HepG2 (cell line): ENCODE measurements around the gene DNMT3L. TPM values are rescaled to one million over a fixed set of nuclear protein-coding genes. Genes with fewer than 3 reads are reported as not detected.
"Not testable (repeated sequence)": the region's sequence is repeated elsewhere in the genome, so short reads cannot be mapped to it uniquely, and the experiment has no call there.

Experiments
- ATAC-seq: fragments of 200-7000 bp; cut with Tn5 transposase; 3 replicates; pipeline ENCODE4 v1.9.1; 2020; ENCODE audit warnings: mild to moderate bottlenecking, moderate library complexity
- BruUV-seq: library from RNA; stranded (reverse); fragments of 400-500 nt; replicated peaks from 2 replicates; lab custom pipeline; 2021; lab: Mats Ljungman, UMichigan
- CTCF ChIA-PET: fragments of 300-600 bp; formaldehyde crosslinking; extraction: SDS; loops from one replicate; lab custom pipeline; 2021; ENCODE audit warnings: low total read pairs, inconsistent platforms, low intra/inter-chr PET ratio; lab: Yijun Ruan, JAX
- POLR2A ChIA-PET: fragments of 350-600 bp; sonication (Branson Sonifier 250); formaldehyde crosslinking; loops from one replicate; lab custom pipeline; 2020; ENCODE audit warnings: antibody characterized with exemption, inconsistent platforms; lab: Yijun Ruan, JAX
- DNase-seq: peaks from one replicate; pipeline ENCODE4 v3.0.0-alpha.2; 2015; ENCODE audit warnings: low spot score
- FAIRE-seq: peaks from 3 replicates; lab custom pipeline; 2011; peaks lifted over from hg19 to GRCh38; lab: Jason Lieb, UNC
- H2AFZ ChIP-seq: one replicate; pipeline ENCODE4 v1.6.1; 2011; ENCODE audit warnings: low read length, inconsistent platforms
- H3K27ac ChIP-seq: fragments of 300-600 bp; 3 replicates; pipeline ENCODE4 v1.8.0; 2011; ENCODE audit warnings: mixed run types, mild to moderate bottlenecking, mixed read lengths, low read length, inconsistent platforms; ENCODE audit not compliant: insufficient read depth; ENCODE audit errors: extremely low read length
- H3K27me3 ChIP-seq, 2 experiments: fragments of 200-600 bp in 1 of 2; 2 replicates in 1 of 2; 3 replicates in 1 of 2; pipeline versions ENCODE4 v1.6.0 to v1.8.0; 2011; ENCODE audit warnings: low read length in 2 of 2, mild to moderate bottlenecking in 2 of 2, moderate library complexity in 2 of 2, inconsistent platforms in 1 of 2; ENCODE audit not compliant: insufficient read depth in 2 of 2, control insufficient read depth in 1 of 2
- H3K36me3 ChIP-seq, 2 experiments: fragments of 200-600 bp in 1 of 2; replicated peaks in 1 of 2; 2 replicates in 1 of 2; 3 replicates in 1 of 2; pipeline versions ENCODE4 v1.5.1 to v1.8.0; 2011; ENCODE audit warnings: low read length in 2 of 2, inconsistent platforms in 1 of 2; ENCODE audit not compliant: insufficient read depth in 2 of 2, control insufficient read depth in 1 of 2
- H3K4me1 ChIP-seq: 2 replicates; pipeline ENCODE4 v1.5.1; 2012; ENCODE audit warnings: low read length, inconsistent platforms; ENCODE audit not compliant: insufficient read depth
- H3K4me2 ChIP-seq: 2 replicates; pipeline ENCODE4 v1.6.0; 2011; ENCODE audit warnings: low read depth, low read length, inconsistent platforms
- H3K4me3 ChIP-seq, 3 experiments: fragments of 200-600 bp in 1 of 3; sonication (generic), shearing (Covaris generic) in 1 of 3; replicated peaks in 1 of 3; 2 replicates each; pipeline ENCODE4 v1.5.1; 2011 to 2016; ENCODE audit warnings: low read length in 3 of 3, inconsistent platforms in 2 of 3, low read depth in 2 of 3, mild to moderate bottlenecking in 2 of 3, control low read depth in 1 of 3, mixed read lengths in 1 of 3; ENCODE audit not compliant: insufficient read depth in 1 of 3
- H3K79me2 ChIP-seq: one replicate; pipeline ENCODE4 v1.6.1; 2011; ENCODE audit warnings: low read length, inconsistent platforms; ENCODE audit not compliant: insufficient read depth
- H3K9ac ChIP-seq: 2 replicates; pipeline ENCODE4 v1.6.0; 2011; ENCODE audit warnings: mild to moderate bottlenecking, low read depth, low read length, inconsistent platforms; ENCODE audit not compliant: insufficient read depth
- H3K9me3 ChIP-seq: 2 replicates; pipeline ENCODE4 v1.5.1; 2012; ENCODE audit warnings: mild to moderate bottlenecking, low read length
- H4K20me1 ChIP-seq: 2 replicates; pipeline ENCODE4 v1.6.0; 2011; ENCODE audit warnings: inconsistent platforms, mild to moderate bottlenecking, low read length, moderate library complexity; ENCODE audit not compliant: insufficient read depth
- WGBS: methylation state at CpG from one replicate; pipeline ENCODE4 v1.1.6; 2017; ENCODE audit warnings: low lambda C conversion rate; 5-methylcytosine and 5-hydroxymethylcytosine counted together
- in situ Hi-C: cut with HindIII; loops from 2 replicates; pipeline ENCODE4 v1.10.0; 2017; ENCODE audit warnings: low pct_unique_long_range_greater_than_20kb; ENCODE audit not compliant: extremely low pct_ligation_motif_present
- intact Hi-C: fragments of 100-400 bp; cut with micrococcal nuclease; formaldehyde crosslinking; loops from one replicate; pipeline ENCODE4 v1.10.0; 2022; ENCODE audit not compliant: unreplicated experiment
- polyA plus RNA-seq, 8 experiments: library from polyadenylated mRNA; depleted of rRNA in 3 of 8; stranded (reverse) in 7 of 8; unstranded in 1 of 8; fragments of >200 nt; fragmentation: Illumina TruSeq in 4 of 8; extraction: Trizol in 4 of 8; gene quantifications; 2 replicates each; pipeline versions ENCODE4 v1.2.1 to v1.2.3, GENCODE V29; 2011 to 2016; ENCODE audit warnings: low read depth in 4 of 8, missing spikeins in 1 of 8, mixed read lengths in 1 of 8; ENCODE audit not compliant: insufficient read depth in 1 of 8
- total RNA-seq, 5 experiments: library from RNA; depleted of rRNA; stranded (reverse); fragments of >200 nt; fragmentation: Illumina TruSeq; extraction: Trizol; gene quantifications; 2 replicates each; pipeline ENCODE4 v1.2.3, GENCODE V29; 2016; ENCODE audit warnings: low read depth in 1 of 5

The DNMT3L gene
- total and polyA plus RNA-seq, 2 of the 13 experiments (the other 11 are each of a cell fraction or from before 2014, with no cell fraction given) = 0.75 to 1.7 TPM

DNA sequence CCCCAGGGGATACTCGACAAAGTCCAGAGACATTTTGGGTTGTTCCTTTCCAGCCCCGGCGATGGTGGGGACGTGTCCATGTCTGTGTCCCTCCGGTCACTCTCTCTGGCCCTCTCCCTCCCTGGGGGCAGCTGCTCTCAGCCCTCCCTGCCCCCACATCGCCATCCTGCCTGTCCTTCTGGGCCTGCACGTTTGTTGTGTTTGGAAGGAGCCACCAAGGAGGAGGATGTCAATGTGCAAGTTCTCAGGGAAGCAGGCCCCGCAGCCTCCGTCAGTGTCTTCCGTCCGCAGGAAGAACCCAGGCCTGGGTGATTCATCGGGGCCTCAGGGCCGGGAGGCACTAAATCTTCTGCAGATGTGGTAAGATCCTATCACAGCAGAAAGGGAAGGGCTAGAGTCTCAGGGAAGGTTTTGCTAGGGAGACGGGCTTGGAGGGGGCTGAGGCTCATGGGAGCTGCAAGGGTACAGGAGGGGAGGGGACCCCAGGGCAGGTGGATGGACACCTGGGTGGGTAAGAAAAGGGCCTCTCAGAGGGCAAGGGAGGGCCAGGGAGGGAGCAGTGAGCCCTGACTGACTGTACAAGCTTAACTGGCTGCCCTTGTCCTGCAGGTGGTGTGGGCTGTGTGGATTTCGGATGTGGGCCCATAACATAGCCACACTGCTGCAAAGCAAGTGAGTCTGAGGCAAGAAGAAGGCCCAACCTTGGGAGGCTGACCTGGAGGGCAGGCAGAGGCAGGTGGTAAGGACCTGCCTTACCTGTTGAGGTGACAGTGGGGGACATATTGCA lies 53.6 kb downstream of the DNMT3L start:
- ATAC-seq, CTCF ChIA-PET, intact Hi-C loops: not testable (repeated sequence)

DNA sequence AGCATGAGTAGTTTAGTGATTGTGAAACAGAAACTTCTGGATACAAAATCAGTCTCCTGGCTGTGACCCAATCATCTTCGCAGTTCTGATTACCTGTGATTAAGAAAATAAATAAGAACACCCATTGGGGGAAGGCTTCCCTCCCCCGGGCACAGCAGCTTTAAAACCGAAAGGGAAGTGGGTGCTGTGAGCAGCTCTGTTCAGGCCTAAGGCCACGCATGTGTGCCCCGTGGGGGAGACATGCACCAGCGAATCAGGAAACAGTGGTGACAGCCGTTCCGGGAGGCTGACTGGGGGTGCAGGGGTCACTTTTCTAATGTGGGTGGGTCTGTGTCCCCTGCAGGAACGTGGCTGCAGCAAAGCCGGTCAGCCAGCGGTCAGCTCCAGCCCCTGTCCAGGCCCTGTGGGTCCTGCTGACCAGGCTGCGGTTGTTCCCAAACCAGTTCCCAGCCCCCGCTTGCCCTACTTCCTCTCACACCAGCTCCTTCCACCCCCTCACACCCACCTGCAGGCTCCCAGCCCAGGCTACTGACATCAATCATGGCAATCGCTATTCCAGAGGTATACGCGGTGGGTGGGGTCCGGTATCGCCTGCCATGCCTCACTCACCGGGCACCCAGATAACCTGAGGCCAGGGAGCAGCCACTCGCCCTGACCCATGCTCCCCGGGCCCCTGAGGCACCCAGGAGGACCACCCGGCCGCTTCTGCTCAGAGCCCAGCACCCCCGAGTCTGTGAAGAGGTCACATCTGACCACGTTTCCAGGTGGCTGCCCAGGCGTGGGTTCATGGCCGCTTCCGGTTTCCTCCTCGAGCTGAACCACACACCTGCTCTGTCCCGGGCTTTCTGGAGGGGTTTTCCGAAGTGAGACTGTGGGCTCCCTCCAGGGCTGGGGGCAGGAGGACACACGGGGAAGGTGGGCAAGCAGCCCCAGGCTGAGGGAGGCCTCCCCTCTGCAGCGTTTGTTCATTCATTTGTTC lies 54.7 kb downstream of the DNMT3L start:
- DNase-seq, POLR2A ChIA-PET, intact Hi-C loops, FAIRE-seq, H2AFZ ChIP-seq, H3K9me3 ChIP-seq, BruUV-seq, ATAC-seq, H4K20me1 ChIP-seq, CTCF ChIA-PET, H3K4me3 ChIP-seq, H3K9ac ChIP-seq, H3K27ac ChIP-seq, H3K27me3 ChIP-seq, in situ Hi-C loops, H3K36me3 ChIP-seq, H3K79me2 ChIP-seq, H3K4me1 ChIP-seq, H3K4me2 ChIP-seq: not testable (repeated sequence)
- WGBS = no CpG with 5 or more reads among the region's 33 CpGs

More for the DNA sequence above, 53.6 kb downstream of the DNMT3L start:
- in situ Hi-C loops, POLR2A ChIA-PET, BruUV-seq, H3K4me3 ChIP-seq, H3K9me3 ChIP-seq, H3K4me1 ChIP-seq, DNase-seq, H3K36me3 ChIP-seq, H3K4me2 ChIP-seq, H3K79me2 ChIP-seq, H3K27me3 ChIP-seq, H3K9ac ChIP-seq, H2AFZ ChIP-seq, H4K20me1 ChIP-seq, H3K27ac ChIP-seq, FAIRE-seq: not testable (repeated sequence)
- WGBS = no CpG with 5 or more reads among the region's 15 CpGs

DNA sequence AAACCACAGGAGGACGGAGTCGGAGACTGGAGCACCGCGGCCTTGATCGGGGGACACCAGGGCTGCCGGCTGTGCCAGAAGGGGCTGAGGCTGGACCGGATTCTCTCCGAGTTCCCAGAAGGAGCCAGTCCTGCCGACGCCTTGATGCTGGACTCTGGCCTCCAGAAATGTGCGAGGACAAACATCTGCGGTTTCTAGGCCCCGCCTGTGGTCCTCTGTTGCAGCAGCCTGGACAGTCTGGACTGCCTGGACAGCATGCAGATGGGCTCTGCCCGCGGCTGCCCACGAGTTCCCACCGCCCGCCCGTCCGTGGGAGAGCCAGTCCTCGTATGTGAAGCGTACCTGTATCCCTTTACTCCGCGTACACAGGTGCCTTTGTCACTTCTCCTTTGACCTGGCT lies 55.5 kb downstream of the DNMT3L start:
- FAIRE-seq, CTCF ChIA-PET, H3K27me3 ChIP-seq, BruUV-seq, H3K27ac ChIP-seq, H2AFZ ChIP-seq, H4K20me1 ChIP-seq, H3K4me3 ChIP-seq, intact Hi-C loops, H3K79me2 ChIP-seq, in situ Hi-C loops, H3K4me1 ChIP-seq, H3K9ac ChIP-seq, H3K9me3 ChIP-seq, H3K4me2 ChIP-seq, DNase-seq, POLR2A ChIA-PET, H3K36me3 ChIP-seq: not testable (repeated sequence)
- peak; percentile 41; the same call in 2 of the 3 replicates for ATAC-seq
- no CpG with 5 or more reads among the region's 24 CpGs for WGBS

DNA sequence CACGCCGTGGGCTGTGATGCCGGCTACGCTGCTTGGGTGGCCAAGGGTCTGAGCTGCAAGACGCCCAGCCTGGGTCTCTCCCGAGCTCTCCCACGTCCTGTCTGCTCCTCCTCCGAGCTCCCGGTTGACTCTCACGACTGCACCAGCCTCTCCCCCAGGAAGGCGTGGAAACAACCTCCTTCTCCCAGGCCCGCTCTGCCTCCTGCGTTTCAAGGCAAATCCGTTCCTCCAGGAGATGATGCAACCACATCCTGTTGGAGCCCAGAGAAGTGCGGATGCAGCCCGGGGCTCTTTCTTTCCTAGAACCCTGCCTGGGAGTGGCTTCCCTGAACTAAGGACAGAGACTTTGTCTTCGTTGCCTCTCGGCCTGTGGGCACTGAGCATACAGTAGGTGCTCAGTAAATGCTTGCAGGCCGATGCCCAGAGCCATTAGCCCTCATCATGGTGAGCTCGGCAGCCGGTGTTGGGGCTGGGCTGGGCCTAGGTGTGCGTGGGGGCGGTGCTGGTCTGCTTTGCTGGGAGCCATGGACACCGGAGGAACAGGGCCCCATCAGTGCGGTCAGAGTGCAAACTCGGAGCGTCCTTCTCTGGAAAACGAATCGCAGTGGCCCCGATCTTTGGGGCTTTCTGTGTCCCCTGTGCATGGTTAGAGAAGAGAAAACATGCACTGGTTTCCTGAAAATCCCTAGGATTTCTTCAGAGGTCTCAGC lies 59.0 kb downstream of the DNMT3L start:
- H4K20me1 ChIP-seq, BruUV-seq, H3K4me1 ChIP-seq, DNase-seq, H2AFZ ChIP-seq, H3K4me2 ChIP-seq, H3K27ac ChIP-seq, FAIRE-seq, H3K27me3 ChIP-seq, intact Hi-C loops, H3K79me2 ChIP-seq, H3K9ac ChIP-seq, CTCF ChIA-PET, H3K9me3 ChIP-seq, in situ Hi-C loops, POLR2A ChIA-PET, H3K36me3 ChIP-seq, H3K4me3 ChIP-seq: not testable (repeated sequence)
- ATAC-seq = peak; percentile 78
- WGBS = no CpG with 5 or more reads among the region's 30 CpGs
